ENCODE measurements around the gene CYP11A1.
"Not testable (repeated sequence)": the region's sequence is repeated elsewhere in the genome, so short reads cannot be mapped to it uniquely, and the experiment has no call there.

CYP11A1 gene

DNA sequence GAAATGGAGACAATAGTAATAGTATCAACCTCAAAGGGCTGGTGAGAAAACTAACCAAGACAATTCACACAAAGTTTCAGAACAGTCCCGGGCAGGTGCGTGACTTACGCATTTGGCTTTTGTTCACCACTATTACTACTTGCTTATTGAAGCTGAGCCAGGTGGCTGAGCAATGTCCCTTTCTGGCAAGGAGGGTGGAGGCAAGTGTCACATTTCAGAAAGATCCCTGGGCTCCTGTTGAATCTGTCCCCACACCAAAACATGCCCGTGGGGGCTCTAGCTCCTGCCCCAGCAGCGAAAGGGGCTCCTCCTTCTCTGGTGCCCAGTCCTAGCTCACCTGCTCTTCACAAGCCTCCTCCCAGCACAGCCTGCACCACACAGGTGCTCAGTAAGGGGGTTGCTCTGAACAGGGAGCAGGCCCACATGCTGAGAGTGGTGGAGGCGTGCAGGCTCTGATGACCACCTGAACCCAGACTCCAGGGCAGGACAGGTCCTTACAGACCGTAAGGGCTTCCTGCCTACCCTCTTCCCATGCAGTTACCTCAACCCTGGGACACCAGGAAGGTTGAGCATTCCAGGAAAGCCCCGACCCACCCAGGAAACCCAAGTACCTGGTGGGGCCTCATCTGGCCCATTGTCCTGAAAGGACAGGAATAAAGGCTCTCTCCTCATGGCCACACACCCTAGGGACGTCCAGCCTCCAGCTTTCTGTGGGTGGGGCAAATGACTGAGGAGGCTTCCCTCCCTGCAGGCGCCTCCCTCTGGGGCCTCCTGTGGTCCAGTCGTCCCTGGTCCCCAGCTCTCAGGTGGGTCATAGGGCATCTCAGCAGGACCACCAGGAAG is 33.7 kb upstream of the CYP11A1 start:
- no peak for DNase-seq (ENCODE audit: low read depth in 3 of 3)

DNA sequence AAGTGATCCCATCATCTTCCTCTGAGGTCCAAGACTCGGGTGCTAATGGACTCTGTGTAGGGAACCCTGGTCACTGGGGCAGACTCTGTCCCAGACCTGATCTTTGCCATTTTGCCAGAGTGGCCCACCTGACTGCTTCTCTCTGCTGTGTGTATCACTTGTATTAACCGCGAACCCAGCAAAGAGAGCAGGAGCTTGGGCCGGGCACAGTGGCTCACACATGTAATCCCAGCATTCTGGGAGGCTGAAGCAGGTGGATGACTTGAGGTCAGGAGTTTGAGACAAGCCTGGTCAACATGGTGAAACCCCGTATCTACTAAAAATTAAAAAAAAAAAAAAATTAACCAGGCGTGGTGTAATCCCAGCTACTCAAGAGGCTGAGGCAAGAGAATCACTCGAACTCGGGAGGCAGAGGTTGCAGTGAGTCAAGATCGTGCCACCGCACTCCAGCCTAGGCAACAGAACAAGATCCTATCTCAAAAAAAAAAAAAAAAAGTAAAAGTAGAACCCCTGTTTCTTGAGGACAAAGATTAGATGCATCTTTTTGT is 32.9 kb upstream of the CYP11A1 start:
- no peak for DNase-seq (ENCODE audit: low read depth in 3 of 3)

DNA sequence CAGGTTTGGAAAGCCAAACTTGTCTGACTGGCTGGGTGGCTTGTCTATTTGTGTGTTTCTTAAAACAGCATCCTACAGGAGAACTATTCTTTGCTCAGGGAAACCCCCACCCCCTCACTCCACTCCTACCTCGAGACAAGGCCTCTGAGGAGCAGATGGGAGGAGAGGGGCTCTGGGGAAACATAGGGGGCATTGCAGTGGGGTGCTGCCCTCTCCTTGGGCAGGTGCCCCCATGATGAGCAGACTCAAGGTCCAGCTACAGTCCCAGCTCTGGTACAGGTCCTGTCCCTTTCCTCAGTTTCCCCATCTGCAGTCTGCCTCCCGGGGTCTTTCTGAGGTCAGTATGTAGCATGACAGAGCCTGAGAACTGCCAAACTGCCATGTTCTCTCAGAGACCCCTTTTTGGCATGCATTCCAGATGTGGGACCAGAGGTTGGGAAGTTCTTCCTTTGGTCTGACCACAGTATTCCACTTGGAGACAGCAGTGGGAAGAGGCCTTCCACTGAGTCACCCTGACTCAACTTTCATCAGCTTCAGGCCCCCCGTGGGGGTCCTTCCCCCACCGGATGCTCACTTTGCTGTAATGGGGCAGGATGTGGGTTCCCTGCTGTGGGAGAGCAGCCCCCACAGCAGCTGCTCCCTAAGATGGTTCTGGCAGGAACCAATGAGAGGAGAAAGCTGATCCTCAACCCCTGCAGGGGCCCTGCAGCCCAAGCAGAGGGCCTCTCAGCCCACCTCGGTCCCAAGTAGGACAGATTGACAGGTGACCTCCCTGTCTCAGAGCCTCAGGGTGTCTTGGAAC is 32.3 kb upstream of the CYP11A1 start:
- no peak for DNase-seq (ENCODE audit: low read depth in 3 of 3)

DNA sequence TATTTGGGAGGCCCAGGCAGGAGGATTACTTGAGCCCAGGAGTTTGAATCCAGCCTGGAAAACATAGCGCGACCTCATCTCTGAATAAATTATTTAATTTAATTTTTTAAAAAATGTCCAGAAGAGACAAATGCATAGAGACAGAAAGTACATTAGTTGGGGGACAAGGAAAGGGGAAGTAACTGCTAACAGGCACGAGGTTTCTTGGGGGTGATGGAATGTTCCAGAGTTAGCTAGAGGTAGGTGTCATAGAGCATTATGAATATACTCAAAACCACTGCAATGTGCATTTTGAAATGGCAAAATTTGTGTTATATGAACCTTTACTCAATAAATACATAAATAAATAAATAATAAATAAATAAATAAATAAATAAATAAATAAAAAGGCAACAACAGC is 31.7 kb upstream of the CYP11A1 start:
- no peak for DNase-seq (ENCODE audit: low read depth in 3 of 3)

DNA sequence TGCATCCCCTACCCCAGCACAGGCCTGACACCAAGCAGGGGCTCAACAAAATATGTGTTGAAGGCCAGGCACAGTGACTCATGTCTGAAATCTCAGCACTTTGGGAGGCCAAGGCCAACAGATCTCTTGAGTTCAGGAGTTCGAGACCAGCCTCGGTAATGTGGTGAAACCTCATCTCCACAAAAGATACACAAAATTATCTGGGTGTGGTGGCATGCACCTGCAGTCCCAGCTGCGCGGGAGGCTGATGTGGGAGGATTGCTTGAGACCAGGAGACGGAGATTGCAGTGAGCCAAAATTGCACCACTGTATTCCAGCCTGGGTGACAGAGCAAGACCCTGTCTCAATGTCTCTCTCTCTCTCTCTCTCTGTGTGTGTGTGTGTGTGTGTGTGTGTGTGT is 30.7 kb upstream of the CYP11A1 start:
- DNase-seq (ENCODE audit: low read depth in 3 of 3): no peak

DNA sequence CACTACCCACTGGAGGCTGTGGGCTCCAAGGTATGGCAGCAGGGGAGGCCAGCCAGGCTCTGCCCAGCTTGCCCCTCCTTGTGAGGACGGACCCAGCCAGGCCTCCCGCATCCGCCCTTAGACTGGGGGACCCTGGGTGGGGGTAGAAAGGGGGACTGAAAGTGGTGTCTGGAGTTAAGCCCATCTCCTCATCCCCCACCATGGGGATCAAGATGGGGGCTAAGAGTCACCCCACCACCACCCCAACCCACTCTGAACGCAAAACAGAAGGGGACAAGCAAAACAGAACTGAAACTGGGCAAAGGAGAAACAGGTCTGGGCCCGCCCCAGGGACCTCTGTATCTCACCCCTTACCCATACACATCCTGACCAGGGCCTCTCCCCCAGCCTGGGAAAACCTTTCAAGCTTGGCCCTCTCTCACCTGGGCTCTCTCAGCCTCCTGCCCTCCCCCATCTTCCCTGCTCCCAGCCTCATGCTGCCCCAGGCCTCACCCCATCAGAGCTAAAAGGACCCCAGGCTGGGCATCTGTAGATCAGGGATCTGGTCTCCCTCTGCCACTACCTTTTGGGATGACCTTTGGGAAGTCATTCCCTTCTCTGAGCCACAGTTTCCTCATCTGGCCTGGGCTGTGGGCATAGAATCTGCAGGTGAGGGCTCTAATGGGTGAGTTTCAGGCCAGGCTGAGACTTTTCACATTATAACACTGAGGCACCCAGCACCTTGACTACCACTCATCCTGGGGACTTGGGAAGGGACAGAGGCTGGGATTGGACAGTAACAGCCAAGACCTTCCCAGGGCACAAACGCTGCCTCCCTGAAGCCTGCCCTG is 30.0 kb upstream of the CYP11A1 start:
- no peak for DNase-seq (ENCODE audit: low read depth in 3 of 3)

DNA sequence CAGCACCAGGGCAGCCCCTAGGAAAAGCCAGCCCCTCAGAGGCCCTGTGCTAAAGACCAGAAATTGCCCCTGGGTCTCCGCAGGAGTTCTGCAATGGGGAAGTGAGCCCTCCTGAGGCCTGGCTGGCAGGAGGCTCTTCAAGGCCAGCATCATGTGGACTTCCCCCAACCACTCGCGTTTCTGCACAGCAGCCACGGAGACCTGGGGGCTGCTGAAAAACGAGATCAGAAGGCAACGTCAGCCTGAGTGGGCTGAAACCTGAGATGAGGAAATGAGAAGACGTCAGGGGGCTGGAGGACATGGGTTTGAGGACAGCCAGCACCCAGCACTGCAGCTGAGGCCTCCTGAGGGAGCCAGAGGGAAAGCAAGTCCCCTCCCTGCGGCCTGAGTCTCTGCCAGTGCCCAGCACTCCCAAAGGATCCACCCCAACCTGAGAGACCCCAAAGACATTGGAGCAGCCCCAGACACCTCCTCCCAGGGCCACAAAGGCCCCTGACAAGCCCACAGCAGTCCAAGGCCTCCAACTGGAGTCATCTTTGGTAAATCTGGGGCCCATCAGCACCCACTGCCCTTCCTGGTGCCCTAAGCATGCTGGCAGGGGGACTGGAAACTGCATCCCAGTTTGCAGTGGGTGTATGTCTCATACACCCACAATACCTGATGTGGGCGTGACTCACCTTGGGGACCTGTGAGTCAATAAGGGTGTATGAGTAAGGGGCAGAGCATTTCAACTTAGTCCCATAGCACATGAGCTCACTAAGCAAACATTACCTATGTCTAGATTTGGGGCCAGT is 29.2 kb upstream of the CYP11A1 start:
- peak in 1 of 3 donors; percentile 63 for DNase-seq (ENCODE audit: low read depth in 3 of 3)

DNA sequence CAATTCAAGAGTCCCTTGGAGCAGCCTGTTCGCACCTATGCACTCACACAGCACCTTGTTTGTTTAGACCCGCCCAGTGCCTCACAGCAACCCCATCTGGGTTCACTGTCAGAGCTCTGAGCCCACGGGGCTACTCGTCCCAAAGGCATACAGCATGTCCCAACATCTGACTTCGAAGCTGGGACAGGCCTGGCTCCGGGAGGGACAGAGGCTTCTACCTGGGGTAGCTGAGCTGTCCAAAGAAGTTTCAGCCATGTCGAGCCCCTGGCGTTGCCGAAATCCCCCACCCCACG is 28.6 kb upstream of the CYP11A1 start:
- no peak for DNase-seq (ENCODE audit: low read depth in 3 of 3)

DNA sequence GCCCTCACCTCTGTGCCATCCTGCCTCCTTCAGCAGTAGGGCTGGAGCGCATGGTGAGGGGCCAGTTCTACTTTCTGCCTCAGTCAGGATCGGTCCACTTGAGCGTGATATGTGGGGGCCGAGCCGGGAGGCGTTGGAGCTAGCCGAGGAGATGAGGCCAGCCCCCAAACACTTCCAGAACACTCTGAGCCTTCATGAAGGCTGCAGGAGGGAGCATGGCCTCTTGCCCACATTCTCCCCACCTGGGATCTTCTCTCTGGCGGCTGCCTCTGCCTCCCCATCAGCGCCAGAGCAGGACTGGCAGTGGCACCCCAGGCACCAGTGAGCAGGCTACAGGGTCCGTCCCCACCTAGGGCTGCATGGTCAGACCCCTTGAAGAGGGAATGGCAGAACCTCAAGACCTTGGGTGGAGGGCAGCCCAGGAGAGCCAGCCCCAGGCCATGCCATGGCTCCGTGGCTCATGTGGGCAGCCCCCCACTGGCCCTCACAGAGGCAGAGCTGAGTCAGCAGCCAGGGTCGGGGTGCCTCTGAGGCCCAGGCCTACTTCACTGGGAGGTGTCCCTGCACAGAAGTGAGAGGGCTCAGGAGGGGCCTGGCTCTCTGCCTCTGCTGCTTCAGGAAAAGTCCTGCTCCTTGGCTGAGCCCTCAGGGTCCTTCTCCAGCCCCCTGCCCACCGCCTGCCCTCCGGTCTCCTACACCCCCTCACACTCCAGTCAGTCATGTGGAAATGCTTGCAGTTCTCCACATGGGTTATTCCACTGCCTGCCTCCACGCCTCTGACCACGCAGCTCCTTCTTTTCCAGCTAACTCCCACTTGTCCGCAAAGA is 28.1 kb upstream of the CYP11A1 start:
- no peak for DNase-seq (ENCODE audit: low read depth in 3 of 3)

DNA sequence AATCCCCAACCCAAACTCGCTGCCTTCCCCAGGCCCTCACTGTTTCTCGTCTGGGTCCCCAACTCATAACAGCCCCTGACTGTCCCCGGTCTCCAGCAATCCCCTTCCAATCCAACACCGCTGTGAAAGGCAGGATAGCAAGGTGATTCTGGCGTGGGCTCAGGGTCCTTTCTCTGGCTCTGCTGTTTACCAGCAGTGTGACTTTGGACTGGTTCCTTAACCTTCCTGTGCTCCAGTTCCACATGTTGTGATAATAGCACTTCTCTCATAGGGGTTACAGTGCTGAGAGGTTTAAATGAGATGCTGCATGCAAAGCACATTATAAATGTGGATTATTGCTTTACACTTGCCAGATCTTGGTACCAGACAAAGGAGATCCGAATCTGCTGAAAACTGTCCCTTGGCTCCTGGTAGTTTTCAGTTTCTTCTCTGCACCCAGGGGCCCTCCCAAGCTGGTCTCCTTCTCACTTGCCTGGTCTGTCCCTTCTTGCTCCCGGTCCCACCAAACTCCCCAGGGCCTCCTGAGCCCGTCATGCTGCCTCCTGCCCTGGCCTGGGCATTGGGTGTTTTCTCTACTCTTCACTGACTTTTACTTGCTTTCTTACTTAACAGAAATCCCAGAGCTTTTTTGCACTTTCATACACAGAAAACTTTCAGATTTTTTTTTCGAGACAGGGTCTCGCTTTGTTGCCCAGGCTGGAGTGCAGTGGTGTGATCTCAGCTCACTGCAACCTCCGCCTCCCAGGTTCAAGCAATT is 26.8 kb upstream of the CYP11A1 start:
- DNase-seq (ENCODE audit: low read depth in 3 of 3): no peak

DNA sequence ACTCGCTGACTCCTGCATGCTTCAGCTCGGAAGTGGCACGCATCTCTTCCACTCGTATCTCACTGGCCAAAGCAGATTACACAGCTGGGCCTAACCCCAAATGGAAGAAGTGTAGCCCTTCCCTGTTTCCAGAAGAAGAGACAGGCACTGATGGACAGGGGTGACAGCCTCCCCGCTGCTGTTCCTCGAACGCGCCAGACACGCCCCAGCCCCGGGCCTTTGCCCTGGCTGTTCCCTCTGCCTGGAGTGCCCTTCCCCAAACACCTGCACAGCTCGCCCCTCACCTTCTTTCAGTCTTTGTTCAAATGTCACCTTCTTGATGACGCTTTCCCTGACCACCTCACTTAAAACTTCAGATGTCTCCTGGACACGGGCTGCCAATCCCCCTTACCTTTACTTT is 26.0 kb upstream of the CYP11A1 start:
- DNase-seq (ENCODE audit: low read depth in 3 of 3): no peak

DNA sequence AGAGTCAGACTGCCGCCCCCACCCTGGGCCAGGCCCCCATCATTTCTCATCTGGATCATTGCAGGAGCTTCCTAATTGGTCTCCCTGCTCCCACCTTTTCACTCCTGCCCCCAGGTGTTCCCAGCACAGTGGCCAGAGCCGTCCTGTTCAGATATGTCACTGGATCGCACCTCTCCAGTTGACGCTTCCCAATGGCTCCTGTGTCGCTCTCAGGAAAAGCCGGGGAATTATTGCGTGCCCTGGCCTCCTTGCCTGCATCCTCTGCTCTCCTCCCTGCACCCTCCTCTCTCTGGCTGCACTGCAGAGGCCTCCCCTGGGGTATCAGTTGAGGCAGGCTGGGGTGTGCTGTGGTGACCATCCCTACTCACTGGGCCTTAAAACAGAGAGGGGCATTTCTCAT is 25.5 kb upstream of the CYP11A1 start:
- DNase-seq (ENCODE audit: low read depth in 3 of 3): no peak

DNA sequence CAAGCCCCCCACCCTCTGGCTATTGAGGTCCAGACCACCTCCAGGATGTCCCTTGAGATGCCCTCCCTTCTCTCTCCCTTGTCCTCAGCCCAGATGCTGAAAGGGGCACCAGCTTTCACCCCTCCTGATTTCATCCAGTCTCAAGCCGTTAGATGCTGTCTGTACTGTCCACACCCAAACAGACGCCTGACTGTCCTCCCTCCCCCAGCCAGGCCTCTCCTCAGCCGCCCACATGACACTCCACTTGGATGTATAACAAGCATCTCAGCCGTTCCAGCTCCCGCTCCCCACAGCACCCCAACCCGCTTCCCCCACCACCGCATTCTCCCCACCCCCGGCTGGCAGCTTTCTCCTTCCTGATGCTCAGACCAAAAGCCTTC is 25.0 kb upstream of the CYP11A1 start:
- no peak for DNase-seq (ENCODE audit: low read depth in 3 of 3)

DNA sequence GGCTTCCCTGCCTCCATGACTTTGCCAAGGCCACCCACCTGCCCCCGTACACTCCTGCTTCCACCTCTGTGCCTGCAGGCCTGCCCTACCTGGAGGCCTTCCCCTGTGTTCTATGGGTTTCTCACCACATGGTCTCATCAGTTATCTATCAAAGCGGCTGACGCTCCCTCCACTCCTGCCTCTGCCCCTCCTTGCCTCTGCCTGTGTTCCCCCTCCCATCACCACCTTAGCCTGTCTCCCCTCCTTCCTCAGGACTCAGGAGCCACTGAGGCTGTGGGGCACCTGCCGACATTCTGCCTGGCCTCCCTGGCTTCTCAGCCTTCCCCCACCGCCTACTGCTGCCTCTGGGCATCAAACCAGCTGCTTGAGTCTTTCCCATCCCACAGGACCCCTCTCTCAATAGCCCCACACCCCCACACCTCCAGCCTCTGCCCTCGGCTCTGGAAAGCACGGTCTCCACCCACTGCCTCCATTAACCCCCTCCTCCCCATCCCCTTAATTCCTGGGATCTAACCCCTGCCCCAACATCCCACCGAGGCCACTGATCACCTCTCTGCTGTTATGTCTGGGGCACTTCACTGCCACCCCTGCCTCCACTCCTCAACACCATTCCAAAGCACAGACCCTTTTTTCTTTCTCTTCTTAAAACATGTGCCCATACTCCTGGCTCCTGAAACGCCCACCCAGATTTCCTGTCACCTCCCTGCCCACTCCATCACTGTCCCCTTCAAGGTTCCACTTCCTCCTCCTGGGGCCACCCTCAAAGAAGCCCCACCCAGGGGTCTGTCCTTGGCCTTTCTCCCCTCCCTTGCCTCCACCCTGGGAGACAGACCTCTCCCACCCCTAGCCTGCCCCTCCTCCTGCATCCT is 24.4 kb upstream of the CYP11A1 start:
- no peak for DNase-seq (ENCODE audit: low read depth in 3 of 3)

DNA sequence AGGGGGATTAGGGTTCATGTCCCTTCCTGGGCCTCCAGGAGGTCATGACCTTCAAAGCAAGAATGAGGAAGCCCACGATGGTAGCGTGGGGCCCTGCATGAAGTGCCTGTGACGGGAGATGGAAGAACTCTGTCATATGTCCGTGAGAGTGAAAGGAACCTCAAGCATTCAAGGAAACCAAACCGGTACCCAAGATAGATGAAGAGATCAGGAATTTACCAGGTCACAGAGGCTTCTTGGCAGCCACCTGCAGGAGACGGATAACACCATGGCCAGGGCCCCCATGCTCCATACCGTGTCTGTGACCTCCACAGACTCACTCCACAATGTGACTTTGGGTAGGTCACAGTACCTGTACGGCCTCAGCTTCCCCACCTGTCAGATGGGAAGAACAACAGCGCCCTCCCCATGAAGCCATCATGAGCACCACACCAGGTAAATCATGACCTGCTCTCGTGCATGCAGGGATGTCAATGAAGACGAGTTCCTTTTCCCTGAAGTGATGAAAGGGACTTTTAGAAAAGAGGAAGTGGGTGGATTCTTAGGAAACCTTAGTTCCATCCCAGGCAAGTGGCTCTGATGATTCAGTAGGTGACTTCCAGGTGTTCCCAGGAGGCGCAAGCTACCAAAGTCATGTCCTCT is 23.3 kb upstream of the CYP11A1 start:
- no peak for DNase-seq (ENCODE audit: low read depth in 3 of 3)

DNA sequence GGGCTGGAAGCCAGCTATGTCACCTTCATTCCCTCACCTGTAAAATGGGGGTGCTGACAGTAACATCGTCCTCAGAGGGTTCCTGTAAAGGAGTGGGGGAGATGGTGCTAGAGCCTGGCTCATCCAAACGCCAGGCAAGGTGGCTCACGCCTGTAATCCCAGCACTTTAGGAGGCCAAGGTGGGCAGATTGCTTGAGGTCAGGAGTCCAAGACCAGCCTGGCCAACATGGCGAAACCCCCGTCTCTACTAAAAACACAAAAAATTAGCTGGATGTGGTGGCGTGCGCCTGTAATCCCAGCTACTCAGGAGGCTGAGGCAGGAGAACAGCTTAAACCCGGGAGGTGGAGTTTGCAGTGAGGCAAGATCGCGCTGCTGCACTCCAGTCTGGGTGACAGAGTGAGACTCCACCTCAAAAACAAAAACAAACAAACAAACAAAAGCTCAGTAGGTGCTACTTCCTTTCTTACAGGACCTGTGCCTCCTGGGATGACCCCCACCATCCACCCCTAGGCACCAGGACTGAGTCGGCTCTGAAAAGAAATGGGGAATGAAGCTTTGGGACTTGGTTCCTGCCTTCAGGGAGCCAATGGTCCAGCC is 22.7 kb upstream of the CYP11A1 start:
- not testable (repeated sequence) for DNase-seq (ENCODE audit: low read depth in 3 of 3)

DNA sequence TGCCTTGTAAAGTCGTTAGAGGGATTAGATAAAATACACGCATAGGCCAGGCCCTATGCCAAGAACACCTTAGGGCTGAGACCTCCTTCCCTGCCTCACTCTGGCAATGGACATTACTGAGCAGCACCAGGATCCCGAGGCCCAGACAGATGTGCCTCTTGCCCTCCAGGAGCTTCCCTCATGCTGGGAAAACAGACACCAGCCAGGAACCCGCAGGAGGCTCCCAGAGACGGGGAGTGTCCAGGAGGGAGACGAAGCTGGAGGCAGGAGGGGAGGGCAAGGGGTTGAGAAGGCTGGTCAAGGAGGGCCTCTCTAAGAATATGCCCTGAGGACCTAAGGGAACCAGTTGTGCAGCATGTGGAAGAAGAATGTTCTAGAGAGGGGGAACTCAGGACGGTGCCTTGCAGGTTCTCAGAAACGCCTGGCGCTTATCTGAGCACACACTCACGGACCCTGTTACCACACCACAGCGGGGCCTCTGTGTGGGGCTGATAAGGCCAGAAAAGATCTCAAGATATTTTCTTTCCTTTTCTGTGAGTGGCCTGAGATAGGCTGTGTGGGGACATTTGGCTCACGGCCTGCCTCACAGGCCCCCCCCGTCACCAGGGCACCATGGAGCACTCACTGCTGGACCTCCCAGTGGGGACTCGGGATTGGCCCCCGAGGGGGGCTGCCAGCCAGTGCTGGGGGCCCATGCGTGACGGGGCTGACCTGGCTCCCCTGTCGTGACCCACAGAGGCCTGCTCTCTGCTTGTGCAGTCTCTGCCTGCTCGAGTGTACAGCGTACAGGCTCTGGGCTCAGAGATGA is 22.0 kb upstream of the CYP11A1 start:
- no peak for DNase-seq (ENCODE audit: low read depth in 3 of 3)
